Activated effector memory CD4-positive, alpha-beta T cell treated with anti-CD3 and anti-CD28 coated beads, Interleukin-2, amount 50 U/mL, for 16 hours (primary cell): Measurements from ENCODE around the gene MVD.
A peak's percentile ranks its signal among the peaks of the same experiment; 100 is the strongest.

ENCODE experiments used
- DNase-seq: peaks from one replicate; pipeline ENCODE4 v3.0.0-alpha.2; 2020

MVD gene

DNA sequence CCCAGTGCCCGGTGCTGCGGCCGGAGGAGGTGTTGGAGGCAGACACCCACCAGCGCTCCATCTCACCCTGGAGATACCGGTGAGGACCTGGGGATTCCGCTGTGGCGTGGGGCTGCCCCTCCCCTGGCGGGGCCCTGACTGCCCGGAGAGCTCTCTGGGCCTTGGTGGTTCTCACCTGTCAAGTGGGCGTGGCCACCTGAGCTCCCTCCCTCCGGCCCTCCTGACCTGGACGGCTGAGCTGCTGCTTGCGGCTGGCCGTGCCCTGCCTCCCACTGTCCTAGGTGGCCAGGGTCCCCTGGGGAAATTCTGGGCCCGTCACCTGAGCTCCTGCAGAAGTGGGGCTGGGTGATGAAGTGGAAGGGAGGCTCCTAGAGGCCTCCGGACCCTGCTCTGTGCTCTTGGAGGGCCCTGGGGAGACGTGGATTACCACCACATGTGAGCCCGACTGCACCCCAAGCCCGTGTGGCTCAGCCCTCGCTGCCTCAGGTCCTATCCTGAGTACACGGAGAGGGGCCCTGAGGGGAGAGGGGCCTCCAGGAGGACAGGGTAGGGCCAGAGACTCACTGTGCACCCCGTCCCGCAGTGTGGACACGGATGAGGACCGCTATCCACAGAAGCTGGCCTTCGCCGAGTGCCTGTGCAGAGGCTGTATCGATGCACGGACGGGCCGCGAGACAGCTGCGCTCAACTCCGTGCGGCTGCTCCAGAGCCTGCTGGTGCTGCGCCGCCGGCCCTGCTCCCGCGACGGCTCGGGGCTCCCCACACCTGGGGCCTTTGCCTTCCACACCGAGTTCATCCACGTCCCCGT, 23.5 kb downstream of the MVD start:
- no peak for DNase-seq

DNA sequence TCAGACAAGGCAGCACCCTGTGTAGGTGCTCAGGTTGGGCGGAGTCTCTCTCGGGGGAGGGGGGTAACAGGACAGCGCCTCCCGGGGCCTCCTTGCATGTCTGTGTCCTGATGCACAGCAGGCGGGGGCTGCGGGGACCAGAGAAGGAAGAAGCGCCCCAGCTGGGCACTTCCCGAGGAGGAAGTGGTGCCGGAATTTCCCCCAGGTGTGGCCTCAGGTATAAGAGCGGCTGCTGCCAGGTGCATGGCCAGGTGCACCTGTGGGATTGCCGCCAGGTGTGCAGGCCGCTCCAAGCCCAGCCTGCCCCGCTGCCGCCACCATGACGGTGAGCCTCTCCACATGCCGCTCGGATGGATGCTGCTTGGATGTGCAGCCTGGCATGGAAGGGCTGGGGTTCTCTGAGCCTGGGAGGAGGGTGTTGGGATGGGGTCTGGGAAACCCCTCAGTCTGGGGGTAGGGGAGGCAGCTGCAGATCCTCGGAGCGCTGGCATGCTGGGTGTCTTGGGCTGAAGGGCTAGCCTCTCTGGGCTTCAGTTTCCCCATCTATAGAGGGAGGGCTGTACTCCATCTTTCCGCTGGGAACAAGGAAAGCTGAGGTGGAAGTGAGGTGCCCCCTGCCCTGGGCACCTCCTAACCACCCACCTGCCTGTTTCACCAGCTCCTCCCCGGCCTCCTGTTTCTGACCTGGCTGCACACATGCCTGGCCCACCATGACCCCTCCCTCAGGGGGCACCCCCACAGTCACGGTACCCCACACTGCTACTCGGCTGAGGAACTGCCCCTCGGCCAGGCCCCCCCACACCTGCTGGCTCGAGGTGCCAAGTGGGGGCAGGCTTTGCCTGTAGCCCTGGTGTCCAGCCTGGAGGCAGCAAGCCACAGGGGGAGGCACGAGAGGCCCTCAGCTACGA, 24.3 kb downstream of the MVD start, which contains the start of gene IL17C:
IL17C (plus strand) TSS at position 250 of the 908 bp plus-strand sequence; CDS start at position 320, 70 bp downstream.
- no peak for DNase-seq

DNA sequence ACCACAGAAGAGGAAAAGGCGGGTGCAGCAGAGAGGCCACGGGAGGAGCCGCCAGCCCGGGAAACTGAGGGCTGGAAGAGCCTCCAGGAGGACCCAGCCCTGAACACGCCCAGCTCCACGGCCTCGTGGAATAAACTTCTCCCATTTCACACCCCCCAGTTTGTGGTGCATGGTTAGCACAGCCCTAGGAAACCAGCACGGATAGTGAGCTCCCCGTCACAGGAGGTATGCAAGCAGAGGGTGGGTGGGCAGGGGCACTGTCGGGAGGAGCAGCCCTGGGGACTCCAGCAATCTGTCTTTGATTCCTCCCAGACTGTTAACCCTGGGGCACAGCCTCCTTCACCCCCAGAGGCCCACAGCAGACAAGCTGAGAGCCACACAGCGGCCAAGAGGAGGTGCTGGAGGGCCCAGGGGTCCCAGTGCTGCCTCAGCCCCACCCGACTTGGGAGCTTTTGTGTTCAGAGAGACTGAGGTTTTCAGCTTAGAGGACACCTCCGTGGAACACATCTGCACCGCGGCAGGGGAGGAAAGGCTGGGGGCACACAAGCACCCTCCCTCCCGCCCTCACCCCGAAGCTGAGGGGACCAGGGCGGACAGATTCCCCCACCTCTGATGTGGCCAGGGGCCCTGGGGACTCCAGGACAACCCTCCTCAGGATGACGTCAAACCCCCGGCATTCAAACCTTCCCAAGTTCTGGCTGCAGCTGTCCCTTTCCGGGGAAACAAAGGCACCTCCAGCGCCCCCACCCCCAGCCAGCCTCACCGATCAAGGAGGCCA, 26.2 kb downstream of the MVD start:
- no peak for DNase-seq

DNA sequence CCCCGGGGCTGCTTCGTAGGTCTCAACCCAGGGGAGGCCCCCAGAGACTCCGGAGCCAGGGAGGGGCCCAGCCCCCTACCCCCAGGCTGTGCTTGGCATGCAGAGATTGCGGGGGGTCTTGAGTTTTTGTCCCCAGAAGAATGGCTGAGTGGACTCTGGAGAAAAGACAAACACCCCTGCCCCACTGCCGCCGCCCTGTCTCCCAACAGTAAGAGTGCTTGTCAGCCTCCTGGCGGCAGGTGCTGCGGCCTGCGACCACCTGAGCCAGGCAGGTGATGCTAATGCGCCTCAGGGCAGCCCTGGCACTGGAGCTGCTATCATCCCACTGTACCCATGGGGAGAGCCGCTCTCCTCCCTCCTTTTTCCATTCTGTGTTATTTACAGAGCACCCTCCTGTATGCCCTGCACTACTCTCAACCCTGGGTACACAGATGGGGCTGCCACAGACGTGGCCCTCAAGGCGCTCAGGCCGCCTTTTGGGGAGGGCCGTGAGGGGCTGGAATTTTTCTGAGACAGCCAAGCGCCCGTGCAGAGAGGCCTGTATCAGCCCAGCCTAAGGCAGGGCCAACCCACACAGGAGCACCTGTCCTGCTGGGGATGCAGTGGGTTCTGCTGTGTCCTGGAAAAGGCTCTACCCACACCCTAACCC, 27.1 kb downstream of the MVD start:
- DNase-seq = no peak

DNA sequence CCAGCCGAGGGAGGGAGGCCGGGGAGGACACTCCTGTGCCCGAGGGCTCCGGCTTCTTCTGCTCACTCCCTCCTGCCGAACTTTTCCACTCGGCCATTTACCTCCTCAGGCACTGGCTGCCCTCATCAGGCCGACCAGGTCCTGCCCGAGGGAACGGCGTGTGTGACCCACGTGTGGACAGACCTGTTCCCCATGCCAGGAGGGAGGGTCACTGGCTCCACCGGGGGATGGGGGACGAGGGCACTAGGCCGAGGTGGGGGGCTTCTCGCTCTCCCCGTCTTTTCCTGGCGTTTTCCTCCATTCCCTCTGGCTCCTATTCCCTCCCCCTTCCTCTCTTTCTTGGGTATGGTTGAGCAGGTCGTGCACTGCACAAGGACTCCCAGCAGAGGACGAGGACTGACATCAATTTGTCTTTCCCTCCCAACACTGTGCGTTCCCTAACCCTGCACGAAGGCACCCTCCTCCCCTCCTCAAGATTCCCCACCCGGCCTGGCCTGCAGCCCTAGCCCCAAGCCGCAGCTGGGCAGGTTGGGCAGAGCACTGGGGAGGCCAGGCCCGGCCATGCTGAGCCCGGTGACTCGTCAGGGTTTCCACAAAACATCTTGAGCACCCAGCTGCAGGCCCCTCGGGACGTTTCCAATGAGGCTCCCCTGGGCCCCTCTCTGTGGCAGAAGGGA, 27.8 kb downstream of the MVD start:
- DNase-seq = no peak

DNA sequence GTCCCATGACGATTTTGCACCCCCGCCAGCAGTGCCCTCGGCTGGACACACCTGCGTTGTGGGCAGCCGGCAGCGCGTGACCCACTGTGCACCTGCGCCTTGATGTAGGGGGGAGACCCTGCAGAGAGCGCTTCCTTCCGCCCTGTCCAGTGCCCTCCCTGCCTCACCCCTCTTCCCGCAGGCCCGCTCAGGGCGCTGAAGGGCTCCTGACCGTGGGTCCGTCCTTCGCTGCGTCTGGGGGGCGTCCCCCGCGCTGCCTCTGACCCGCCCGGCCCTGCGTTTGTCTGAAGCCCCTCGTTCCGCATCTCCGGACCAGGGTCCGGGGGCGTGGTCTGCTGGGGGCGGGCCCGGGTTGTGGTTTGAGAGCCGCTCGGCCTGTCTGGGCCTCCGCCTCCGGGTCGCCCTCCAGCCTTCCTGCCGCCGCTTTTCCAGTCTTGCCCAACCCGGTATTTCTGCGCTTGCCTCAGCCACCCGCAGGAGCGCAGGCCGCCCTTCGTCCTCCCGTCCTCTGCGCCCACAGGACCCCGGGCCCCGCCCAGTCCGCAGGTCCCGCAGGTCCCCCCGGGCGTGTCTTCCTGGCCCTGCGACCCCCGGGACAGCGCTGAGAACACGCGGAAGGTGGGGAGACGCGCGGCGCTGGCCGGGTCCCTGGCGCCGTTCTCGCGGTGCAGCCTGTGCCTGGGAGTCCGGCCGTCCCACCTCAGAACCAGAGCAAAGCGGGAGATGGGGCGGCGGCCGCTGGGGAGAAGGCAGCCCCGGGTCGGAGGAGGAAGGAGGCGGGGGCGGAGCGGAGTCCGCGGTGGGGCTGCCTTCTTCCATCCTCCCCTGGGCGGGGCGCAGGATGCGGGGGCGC, 28.5 kb downstream of the MVD start:
- DNase-seq = peak; percentile 85

DNA sequence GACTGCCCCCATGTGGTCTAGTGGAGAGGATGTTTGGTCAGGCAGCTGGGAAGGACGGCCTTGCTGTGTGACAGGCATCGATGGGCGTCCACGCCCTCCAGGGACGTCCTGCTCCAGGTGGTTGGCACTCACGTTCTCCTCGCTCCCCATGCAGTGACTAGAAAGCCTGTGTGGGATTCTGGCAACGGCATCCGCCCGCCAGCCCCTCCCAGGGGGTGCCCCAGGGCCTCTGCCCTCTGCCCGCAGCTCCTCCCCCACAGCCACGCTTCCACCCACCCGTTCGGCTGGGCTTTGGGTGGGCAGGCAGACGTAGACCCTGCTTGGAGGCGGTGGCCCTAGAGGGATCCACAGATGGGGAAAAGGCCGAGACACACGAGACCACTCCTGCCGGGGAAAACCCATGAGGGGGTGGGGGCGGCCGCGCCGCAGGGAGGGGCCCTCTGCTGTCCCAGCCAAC, 29.2 kb downstream of the MVD start:
- DNase-seq = peak; percentile 83

DNA sequence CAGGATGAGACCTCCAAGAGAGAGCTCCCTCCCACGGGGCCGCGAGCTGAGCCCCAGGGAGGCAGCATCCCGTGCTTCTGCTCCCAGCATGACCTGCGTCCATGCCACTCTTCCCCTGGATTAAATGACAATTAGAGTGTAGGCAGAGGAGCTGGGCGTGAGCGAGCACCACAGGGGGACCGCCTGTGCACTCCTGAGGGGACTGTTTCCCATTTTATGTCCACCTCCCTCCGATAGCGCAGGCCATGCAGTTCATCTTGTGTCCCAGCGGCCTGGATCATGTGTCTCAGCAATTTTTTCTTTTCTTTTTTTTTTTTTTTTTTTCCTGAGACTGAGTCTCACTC, 30.3 kb downstream of the MVD start:
- DNase-seq = no peak

DNA sequence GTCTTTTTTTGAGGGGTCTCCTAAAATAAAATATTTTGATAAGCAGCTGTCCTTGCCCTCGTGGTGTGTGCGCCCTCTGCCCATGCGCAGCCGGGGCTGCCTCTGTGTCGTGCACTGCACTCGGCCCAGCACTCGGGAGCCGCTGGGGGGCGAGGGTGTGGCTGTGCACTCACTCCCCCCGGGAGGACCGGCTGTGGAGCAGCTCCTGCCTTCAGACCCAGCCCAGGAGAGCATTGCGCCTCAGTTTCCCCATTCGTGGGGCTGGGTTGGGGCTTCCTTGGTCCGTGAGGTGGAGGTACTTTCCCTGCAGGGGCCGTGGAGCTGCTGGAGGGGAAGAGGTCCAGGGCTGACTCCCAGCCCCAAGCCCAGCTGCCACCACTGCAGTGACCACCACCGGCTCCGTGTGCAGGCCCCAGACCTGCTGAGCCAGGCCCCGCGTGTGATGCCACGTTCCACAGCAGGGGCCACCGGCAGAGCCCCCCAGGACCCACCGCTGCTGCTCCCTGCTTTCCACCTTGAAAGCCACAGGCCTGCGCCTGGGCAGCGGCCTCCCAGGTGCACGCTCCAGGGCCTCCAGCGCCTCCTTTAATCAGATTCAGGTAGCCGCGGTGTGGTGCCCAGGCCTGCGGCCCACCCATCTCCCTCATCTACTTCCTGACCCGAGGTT, 30.8 kb downstream of the MVD start:
- no peak for DNase-seq

DNA sequence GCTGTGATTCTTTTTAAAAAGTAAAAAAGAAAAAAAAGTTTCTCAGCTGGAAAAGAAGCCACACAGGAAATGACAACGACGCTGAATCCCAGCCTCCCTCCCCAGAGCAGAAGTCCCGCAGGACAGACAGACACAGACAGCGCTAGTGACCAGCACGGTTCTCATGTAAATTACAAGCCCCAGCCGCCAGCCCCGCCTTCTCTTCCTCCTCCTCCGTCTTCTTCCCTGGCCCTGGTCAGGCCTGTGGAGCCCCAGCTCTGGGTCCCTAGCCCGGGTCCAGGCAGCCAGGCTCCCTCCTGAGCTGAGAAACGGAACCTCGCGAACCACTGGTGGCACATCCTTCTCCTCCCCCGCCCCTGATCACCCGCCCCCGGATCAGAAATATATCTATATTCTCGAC, 31.5 kb downstream of the MVD start:
- no peak for DNase-seq

DNA sequence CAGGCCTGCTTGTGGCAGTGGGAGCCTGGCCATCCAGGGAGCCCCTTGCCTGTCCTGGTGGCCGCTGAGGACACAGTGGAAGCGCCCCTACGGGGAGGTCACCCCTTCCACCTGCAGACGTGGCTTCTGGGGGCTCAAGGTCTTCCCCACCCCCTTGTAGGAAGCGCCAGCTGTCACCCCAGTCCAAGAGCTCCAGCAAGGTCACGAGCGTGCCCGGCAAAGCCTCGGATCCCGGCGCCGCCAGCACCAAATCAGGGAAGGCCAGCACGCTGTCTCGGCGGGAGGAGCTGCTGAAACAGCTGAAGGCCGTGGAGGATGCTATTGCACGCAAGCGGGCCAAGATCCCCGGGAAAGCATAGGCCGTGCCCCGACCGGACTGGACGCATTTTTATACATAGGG, 31.9 kb downstream of the MVD start:
- no peak for DNase-seq

DNA sequence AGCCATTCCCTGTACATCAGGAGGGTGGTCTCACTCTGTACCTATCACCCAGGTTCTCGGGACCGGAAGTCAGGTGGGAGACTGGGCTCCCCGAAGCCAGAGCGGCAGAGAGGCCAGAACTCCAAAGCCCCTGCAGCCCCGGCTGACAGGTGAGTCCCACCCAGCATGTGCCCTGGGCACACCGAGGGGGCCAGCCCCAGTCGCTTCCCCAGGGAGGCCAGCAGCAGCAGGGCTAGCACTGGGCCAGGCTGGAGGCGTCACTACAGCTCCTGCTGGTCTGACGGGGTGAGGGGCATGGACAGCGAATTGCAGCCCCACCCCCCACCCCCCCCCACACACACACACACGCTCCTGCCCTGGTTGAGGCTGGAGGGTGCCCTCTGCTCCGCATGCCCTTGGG, 32.5 kb downstream of the MVD start:
- DNase-seq = no peak

DNA sequence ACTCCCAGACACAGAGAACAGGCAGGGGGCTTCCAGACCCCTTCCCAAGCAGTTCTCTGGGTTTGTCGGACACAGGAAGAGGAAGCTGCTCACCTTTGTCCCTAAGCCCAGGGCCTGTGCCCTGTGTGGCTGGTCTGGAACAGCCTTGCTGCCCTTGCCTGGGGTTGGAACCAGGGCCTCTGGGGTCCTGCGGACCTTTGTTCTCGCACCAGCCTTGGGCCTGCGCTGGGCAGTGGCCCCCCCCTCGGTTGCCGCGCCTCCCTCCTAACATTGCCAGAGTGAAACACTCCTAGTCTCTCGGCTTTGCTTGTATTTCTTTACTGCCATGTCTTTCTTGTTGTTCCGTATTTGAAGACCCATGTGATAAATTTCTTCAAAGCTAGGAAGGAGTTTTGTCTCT, 33.1 kb downstream of the MVD start:
- DNase-seq = no peak

DNA sequence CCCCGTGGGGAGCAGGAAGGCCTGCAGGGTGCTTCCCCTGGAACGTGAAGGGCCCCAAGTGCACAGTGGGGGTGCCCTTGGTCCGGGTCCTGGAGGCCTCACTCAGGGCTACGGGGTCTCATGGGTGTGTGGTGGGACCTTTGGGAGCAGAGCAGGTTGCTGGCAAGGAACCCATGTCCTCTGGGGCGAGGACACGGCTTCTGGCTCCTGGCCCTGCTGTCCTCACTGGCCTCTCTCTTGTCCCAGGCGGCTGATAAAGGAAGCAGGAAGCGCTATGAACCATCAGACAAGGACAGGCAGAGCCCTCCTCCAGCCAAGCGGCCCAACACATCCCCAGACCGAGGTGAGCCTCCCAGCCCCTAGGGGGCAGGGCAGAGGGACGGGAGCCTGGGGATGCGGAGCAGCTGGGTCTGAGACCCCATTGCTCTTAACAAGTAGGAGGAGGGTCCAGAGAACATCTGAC, 34.3 kb downstream of the MVD start:
- no peak for DNase-seq

DNA sequence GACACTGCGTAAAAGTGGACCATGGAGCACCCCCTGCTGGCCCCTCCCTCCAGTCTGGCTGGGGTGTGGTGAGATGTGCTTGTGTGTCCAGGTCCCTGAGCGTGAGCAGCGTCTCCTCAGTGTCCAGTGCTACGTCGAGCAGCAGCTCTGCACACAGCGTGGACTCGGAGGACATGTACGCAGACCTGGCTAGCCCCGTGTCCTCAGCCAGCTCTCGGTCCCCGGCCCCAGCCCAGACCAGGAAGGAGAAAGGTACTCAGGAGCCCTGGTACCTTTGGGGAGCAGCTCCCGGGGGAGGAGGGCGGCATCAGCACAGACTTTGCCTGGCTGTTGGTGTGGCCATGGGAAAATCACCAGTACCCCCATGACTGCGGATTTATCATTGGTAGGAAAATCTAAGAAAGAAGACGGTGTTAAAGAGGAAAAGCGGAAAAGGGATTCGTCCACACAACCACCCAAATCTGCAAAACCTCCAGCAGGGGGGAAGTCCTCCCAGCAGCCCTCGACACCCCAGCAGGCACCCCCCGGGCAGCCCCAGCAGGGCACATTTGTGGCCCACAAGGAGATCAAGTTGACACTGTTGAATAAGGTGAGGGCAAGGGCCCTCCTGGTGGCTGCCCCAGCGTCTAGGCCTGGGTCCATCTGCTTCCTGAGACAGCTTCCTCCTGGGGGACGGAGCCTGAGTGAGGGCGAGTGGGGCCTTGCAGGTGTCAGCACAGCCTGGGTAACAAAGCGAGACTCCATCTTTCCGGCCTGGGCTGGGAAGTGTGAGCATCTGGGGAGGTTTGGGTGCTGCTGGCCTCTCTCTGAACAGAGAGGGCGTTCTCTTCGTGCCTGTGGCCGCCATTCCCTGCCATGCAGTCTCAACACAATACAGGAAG, 35.1 kb downstream of the MVD start:
- no peak for DNase-seq

DNA sequence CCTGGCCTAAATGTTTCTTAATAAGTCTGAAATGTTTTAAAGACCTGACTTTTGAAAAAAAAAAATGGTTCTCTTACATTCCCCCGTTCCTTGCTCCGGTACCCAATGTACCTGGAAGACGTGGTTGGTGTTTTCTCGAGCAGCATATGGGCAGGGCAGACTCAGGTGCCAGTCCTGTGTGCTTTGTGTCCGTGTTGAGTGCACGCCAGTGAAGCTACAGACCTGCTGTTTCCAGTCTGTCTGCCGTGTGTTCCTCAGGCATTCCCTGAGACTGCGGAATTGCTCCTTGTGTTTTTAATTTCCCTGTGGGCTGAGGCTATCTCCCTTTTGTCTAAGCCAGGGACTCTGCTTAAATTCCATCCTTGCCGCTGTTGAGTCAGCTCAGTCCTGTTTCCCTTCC, 36.2 kb downstream of the MVD start:
- no peak for DNase-seq

DNA sequence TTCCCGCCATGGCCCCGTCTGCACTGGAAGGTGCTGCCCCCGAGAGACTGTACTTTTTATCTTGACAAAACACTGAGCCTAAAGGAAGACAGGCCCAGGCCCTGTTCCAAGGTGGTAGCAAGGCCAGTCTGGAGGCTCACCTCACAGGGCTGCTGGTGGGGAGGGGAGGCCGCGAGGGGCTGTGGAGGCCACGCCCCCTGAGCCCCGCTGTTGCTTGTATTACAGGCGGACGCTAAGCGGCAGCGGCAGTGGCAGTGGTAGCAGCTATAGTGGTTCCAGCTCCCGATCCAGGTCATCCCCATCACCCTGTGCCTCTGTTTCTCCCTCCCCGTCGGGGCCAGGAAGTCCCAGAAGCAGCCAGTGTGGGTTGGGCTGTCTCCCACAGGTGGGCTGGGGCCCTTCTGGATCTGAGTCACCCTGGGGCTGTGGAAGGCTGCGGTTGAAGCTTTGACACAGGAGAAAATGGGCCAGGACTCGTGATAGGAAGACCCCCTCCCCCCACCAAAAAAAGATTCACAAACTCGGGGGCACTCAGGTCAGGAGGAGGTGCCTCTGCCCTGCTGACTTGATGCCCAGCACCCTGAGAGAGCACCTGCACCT, 37.8 kb downstream of the MVD start:
- DNase-seq = no peak

DNA sequence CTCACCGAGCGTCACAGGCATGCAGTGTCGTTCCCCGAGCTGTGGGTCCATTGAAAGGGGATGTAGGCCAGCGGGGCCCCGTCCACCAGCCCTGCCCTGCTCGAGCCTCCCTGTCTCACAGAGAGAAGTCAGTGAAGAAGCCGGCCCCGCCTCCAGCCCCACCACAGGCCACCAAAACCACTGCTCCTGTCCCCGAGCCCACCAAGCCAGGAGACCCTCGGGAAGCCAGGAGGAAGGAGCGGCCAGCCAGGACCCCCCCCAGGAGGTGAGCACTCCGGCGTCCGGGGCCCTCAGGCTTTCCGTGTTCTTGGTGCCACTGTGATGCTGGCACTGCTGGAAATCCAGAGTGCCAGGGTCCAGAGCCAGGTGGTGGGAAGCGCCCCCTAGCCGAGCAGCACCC, 38.4 kb downstream of the MVD start:
- DNase-seq = no peak

DNA sequence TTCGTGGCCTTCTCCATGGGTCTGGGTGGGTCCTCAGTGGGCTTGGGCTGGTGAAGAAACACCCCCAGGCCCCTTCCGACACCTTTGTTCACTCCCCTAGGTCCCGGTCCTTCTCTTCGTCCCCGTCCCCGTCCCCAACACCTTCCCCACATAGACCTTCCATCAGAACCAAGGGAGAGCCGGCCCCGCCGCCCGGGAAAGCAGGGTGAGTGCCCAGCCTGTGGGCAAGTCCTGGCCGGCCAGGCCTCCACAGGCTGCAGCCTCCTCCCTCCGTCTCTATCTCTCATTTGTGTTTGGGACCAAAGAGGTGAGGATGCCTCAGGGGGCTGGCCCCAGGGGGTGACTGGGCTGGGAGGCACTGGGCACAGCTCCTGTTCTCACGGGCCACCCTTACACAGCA, 39.0 kb downstream of the MVD start:
- DNase-seq = no peak
